ENCODE results near the gene SLC22A1. TPM values are rescaled to one million over a fixed set of nuclear protein-coding genes. Genes with fewer than 3 reads are reported as not detected.

Gene SLC22A1
- total RNA-seq, 1 experiment from 2014 or later: 1.5 TPM

DNA sequence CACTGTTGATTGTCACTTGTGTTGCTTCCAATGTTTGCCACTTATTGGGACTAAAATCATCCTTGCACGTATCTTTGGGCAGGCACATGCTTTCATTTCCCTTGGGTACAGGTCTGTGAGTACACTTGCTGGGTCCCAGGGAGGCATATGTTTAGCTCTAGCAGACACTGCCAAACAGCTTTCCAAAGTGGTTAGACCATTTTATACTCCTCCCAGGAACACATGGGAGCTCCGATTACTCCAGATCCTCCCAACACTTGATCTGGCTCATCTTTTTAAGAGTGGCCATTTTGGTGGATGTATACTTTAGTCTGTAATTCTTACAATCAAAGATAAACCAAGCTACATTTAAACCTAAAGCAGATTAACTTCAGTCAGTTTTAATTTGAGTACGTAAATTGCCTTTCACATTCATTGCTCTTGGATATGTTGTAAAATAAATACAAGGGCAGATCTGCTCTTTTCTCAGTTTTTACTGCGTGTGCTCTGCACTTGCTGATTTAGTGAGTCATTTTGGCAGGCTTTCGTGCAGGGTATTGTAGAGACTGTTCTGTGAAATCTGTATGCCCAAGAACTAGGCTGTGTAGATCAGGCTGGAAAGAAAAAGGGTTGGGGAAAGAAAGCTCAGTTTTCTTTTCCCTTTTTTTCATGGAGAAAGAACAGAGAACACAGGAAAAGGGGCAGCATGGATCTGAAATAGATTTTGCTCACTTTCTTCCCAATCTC is 19.5 kb downstream of the SLC22A1 start:
- H3K9me3 Mint-ChIP-seq (ENCODE audit: unreplicated experiment): no peaks in the 10 kb centered on the region
- CTCF ChIA-PET: no interaction called here
- Histone ChIP-seq H3K9me3 (no peaks in the 10 kb centered on the region), H3K36me3 (ENCODE audit: control insufficient read depth, insufficient read depth, low read length) (no peaks in the 10 kb centered on the region), H3K4me3 (ENCODE audit: low read depth, low read length) (no peak overlapping the region), H3K27me3 (replicated peaks; ENCODE audit: control insufficient read depth, insufficient read depth, low read length) (no peaks in the 10 kb centered on the region), H3K4me1 (peaks cover 11% of the 10 kb centered on the region)
- POLR2A ChIA-PET: no interaction called here
- no TSS peak for BruUV-seq (replicated peaks)
- H3K4me1 Mint-ChIP-seq (ENCODE audit: low read depth, unreplicated experiment): peaks cover 32% of the 10 kb centered on the region
- intact Hi-C loops (cut with micrococcal nuclease; ENCODE audit: unreplicated experiment): no loop called here
- no peak overlapping the region for H3K27ac Mint-ChIP-seq (ENCODE audit: unreplicated experiment)
- no peak overlapping the region for H3K4me3 Mint-ChIP-seq (ENCODE audit: unreplicated experiment)
- DNase-seq: no peak
- no peaks in the 10 kb centered on the region for H3K27me3 Mint-ChIP-seq (ENCODE audit: insufficient read depth, unreplicated experiment)
- H3K36me3 Mint-ChIP-seq (ENCODE audit: insufficient read depth, unreplicated experiment): no peaks in the 10 kb centered on the region
- TF ChIP-seq, protein P1, sequence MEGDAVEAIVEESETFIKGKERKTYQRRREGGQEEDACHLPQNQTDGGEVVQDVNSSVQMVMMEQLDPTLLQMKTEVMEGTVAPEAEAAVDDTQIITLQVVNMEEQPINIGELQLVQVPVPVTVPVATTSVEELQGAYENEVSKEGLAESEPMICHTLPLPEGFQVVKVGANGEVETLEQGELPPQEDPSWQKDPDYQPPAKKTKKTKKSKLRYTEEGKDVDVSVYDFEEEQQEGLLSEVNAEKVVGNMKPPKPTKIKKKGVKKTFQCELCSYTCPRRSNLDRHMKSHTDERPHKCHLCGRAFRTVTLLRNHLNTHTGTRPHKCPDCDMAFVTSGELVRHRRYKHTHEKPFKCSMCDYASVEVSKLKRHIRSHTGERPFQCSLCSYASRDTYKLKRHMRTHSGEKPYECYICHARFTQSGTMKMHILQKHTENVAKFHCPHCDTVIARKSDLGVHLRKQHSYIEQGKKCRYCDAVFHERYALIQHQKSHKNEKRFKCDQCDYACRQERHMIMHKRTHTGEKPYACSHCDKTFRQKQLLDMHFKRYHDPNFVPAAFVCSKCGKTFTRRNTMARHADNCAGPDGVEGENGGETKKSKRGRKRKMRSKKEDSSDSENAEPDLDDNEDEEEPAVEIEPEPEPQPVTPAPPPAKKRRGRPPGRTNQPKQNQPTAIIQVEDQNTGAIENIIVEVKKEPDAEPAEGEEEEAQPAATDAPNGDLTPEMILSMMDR (IDR thresholded peaks at IDR 0.05; ENCODE audit: insufficient read depth in 1 of 2, low read depth in 1 of 2, low read length in 1 of 2, severe bottlenecking in 1 of 2, unreplicated experiment in 1 of 2): no peak

DNA sequence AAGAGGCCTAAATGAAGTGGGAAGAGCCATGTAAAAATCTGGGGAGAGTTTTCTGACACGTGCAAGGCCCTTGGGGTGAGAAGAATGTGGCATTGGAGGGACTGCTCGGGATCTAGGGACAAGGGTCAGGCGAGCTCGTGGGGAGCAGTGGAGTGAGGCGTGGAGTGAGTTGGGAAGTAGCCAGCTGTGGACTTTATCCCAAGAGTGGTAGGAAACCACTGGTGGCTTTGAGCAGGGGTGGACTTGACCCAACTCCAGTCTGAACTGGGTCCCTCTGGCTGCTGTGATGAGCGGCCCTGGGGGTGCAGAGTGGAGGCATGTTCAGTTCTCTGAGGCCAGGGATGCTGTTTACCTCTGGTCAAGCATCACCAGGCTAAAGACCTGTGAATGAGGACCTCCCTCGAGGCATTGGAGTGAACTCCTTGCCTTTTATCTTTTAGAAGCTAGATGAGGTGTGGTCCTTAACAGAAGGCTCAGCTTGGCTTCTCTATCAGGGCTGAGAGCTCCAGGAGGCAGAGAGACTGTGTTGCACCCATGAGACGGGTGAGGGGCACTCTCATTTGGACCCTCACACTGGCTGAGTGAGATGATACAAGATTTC is 20.6 kb downstream of the SLC22A1 start:
- Histone ChIP-seq H3K36me3 (ENCODE audit: control insufficient read depth, insufficient read depth, low read length) (no peaks in the 10 kb centered on the region), H3K4me1 (peaks cover 11% of the 10 kb centered on the region), H3K9me3 (no peaks in the 10 kb centered on the region), H3K27me3 (replicated peaks; ENCODE audit: control insufficient read depth, insufficient read depth, low read length) (no peaks in the 10 kb centered on the region), H3K4me3 (ENCODE audit: low read depth, low read length) (no peak overlapping the region)
- Mint-ChIP-seq H3K27ac (ENCODE audit: unreplicated experiment) (no peak overlapping the region), H3K4me1 (ENCODE audit: low read depth, unreplicated experiment) (peaks cover 32% of the 10 kb centered on the region), H3K4me3 (ENCODE audit: unreplicated experiment) (no peak overlapping the region), H3K36me3 (ENCODE audit: insufficient read depth, unreplicated experiment) (no peaks in the 10 kb centered on the region), H3K9me3 (ENCODE audit: unreplicated experiment) (no peaks in the 10 kb centered on the region), H3K27me3 (ENCODE audit: insufficient read depth, unreplicated experiment) (no peaks in the 10 kb centered on the region)
- TF ChIP-seq, protein P1 (IDR thresholded peaks at IDR 0.05; ENCODE audit: insufficient read depth in 1 of 2, low read depth in 1 of 2, low read length in 1 of 2, severe bottlenecking in 1 of 2, unreplicated experiment in 1 of 2): no peak
- POLR2A ChIA-PET: no interaction called here
- no peak for DNase-seq
- CTCF ChIA-PET: no interaction called here
- intact Hi-C loops (cut with micrococcal nuclease; ENCODE audit: unreplicated experiment): no loop called here
- BruUV-seq (replicated peaks): no TSS peak

DNA sequence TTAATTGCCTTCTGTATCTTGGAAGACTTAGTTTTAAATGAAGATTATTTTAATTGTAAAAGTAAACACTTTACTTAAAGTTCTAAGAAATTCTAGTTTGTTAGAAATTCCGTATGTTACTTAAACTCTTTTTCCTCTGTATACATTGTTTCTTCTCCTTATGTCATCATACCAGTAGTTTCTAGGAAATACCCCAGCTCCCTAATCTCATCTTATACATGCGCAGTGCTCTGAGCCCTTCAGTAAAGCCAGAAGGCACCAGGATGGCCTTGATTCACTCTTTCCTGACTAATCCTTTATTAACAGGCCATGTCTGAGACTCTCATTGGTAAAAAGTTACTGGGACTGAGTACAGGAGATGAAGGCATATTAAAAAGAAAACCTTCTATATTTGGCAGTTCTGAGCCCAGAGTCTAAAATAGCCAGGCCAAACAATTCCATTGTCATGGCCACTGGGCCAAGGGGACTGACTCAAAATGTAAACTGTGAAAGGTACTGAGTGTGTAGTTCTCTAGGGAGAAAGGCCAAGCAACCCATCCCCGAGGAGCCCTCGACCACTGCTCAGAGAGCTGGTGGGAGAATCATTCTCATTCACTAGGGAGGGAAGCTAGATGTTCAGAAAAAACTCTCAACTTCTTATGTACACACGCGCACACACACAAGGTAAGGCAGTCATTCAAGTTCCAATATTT is 25.0 kb downstream of the SLC22A1 start:
- no peaks in the 10 kb centered on the region for H3K36me3 ChIP-seq (ENCODE audit: control insufficient read depth, insufficient read depth, low read length)
- H3K36me3 Mint-ChIP-seq (ENCODE audit: insufficient read depth, unreplicated experiment): no peaks in the 10 kb centered on the region
- DNase-seq: no peak
- peaks cover 7% of the 10 kb centered on the region for H3K4me1 Mint-ChIP-seq (ENCODE audit: low read depth, unreplicated experiment)
- intact Hi-C loops (cut with micrococcal nuclease; ENCODE audit: unreplicated experiment): no loop called here
- H3K27me3 Mint-ChIP-seq (ENCODE audit: insufficient read depth, unreplicated experiment): no peaks in the 10 kb centered on the region
- H3K9me3 Mint-ChIP-seq (ENCODE audit: unreplicated experiment): no peaks in the 10 kb centered on the region
- TF ChIP-seq, protein P1 (IDR thresholded peaks at IDR 0.05; ENCODE audit: insufficient read depth in 1 of 2, low read depth in 1 of 2, low read length in 1 of 2, severe bottlenecking in 1 of 2, unreplicated experiment in 1 of 2): no peak
- no TSS peak for BruUV-seq (replicated peaks)
- POLR2A ChIA-PET: no interaction called here
- no peak overlapping the region for H3K4me3 ChIP-seq (ENCODE audit: low read depth, low read length)
- H3K27me3 ChIP-seq (replicated peaks; ENCODE audit: control insufficient read depth, insufficient read depth, low read length): no peaks in the 10 kb centered on the region
- H3K4me3 Mint-ChIP-seq (ENCODE audit: unreplicated experiment): no peak overlapping the region
- H3K27ac Mint-ChIP-seq (ENCODE audit: unreplicated experiment): no peak overlapping the region
- CTCF ChIA-PET: no interaction called here
- no peaks in the 10 kb centered on the region for H3K9me3 ChIP-seq
- H3K4me1 ChIP-seq: no peaks in the 10 kb centered on the region
